Erythroblast (primary cell): ENCODE data around the gene SYNE2.

Experiments
- GATA1 ChIP-seq: IDR thresholded peaks from 2 replicates; pipeline ENCODE4 v1.6.1; 2011; ENCODE audit warnings: low read depth, mild to moderate bottlenecking, control low read depth, low read length, moderate library complexity
- POLR2A ChIP-seq: IDR thresholded peaks from 2 replicates; pipeline ENCODE4 v1.6.1; 2011; ENCODE audit warnings: mild to moderate bottlenecking, low read length

- TF ChIP-seq POLR2A (no peak), GATA1 (no peak)
These were observed 356.2 kb downstream of the SYNE2 start for GRCh38 chr14:64208981-64209380.
